ENCODE results near the gene ITGB1BP1.

GRCh38 chr2:9416962-9417316, 6.4 kb downstream of the ITGB1BP1 start:
- TF ChIP-seq CTCF (IDR thresholded peaks at IDR 0.05 in 4 of 5, conservative IDR thresholded peaks at IDR 0.05 in 1 of 5) (no peak), POLR2A (IDR thresholded peaks at IDR 0.05) (no peak)

Measured in gastrocnemius medialis (tissue), 4 donors.